Spleen (tissue), 11 donors: ENCODE data around the gene LETMD1. TPM values are rescaled to one million over a fixed set of nuclear protein-coding genes. Genes with fewer than 3 reads are reported as not detected.

Experiments
- DNase-seq: peaks from one replicate; pipeline ENCODE4 v3.0.0-alpha.2; 2020
- H3K27ac ChIP-seq, 8 donors: fragments of 200-600 bp; sonication (generic) in 7 of 8; 1 replicate in 4 of 8; 2 replicates in 4 of 8; pipeline versions ENCODE4 v1.5.0 to v1.8.0; 2016 to 2021; ENCODE audit warnings: inconsistent platforms in 4 of 8, mild to moderate bottlenecking in 4 of 8, moderate library complexity in 1 of 8
- H3K27me3 ChIP-seq, 7 donors: fragments of 200-600 bp; sonication (generic) in 6 of 7; replicated peaks in 1 of 7; 1 replicate in 4 of 7; 2 replicates in 3 of 7; pipeline versions ENCODE4 v1.5.0 to v1.8.0; 2016 to 2021; ENCODE audit warnings: inconsistent platforms in 3 of 7, mild to moderate bottlenecking in 1 of 7
- H3K36me3 ChIP-seq, 6 donors: fragments of 200-600 bp; sonication (generic) in 5 of 6; 1 replicate in 4 of 6; 2 replicates in 2 of 6; pipeline versions ENCODE4 v1.5.0 to v1.8.0; 2016 to 2021; ENCODE audit warnings: inconsistent platforms in 2 of 6
- H3K4me1 ChIP-seq, 6 donors: fragments of 200-600 bp; sonication (generic) in 5 of 6; 1 replicate in 3 of 6; 2 replicates in 3 of 6; pipeline versions ENCODE4 v1.5.0 to v1.8.0; 2016 to 2021; ENCODE audit warnings: inconsistent platforms in 3 of 6
- H3K4me3 ChIP-seq, 8 donors: fragments of 200-600 bp; sonication (generic) in 7 of 8; 1 replicate in 4 of 8; 2 replicates in 4 of 8; pipeline versions ENCODE4 v1.5.0 to v1.8.0; 2016 to 2021; ENCODE audit warnings: inconsistent platforms in 4 of 8, mild to moderate bottlenecking in 4 of 8, moderate library complexity in 2 of 8
- H3K9me3 ChIP-seq, 8 donors: fragments of 200-600 bp; sonication (generic) in 7 of 8; 1 replicate in 4 of 8; 2 replicates in 4 of 8; pipeline versions ENCODE4 v1.5.0 to v1.8.0; 2016 to 2021; ENCODE audit warnings: inconsistent platforms in 4 of 8
- POLR2A ChIP-seq, 3 donors: fragments of 450-650 bp; IDR thresholded peaks; one replicate each; pipeline ENCODE4 v1.5.1; 2017; ENCODE audit warnings: antibody characterized with exemption in 3 of 3, mild to moderate bottlenecking in 1 of 3
- POLR2AphosphoS5 ChIP-seq, 3 donors: sonication (generic); formaldehyde crosslinking; IDR thresholded peaks; one replicate each; pipeline ENCODE4 v1.5.1; 2017; ENCODE audit warnings: antibody characterized with exemption in 3 of 3
- WGBS, 5 donors: extraction: QIAGEN DNeasy Blood & Tissue Kit in 3 of 5; methylation state at CpG; one replicate each; pipeline versions ENCODE4 v1.1.5 to v1.1.7; 2013 to 2018; 5-methylcytosine and 5-hydroxymethylcytosine counted together
- intact Hi-C: fragments of 100-400 bp; cut with DNase I; formaldehyde crosslinking; loops from one replicate; pipeline ENCODE4 v1.15.0; 2023; ENCODE audit warnings: low total_unique reads
- polyA plus RNA-seq, 3 donors: library from polyadenylated mRNA; stranded (reverse); fragments of 200-250 nt; gene quantifications; one replicate each; pipeline ENCODE4 v1.2.1, GENCODE V29; 2013
- total RNA-seq, 7 donors: library from RNA; depleted of rRNA in 3 of 7; stranded (reverse); fragments of >200 nt in 3 of 7; fragmentation: NEBNext Ultra II Directional in 4 of 7; extraction: Animal tissue kit (Norgen Biotek cat#: 25700) in 4 of 7; gene quantifications; one replicate each; pipeline versions ENCODE4 v1.1.0 to v1.2.1, GENCODE V29; 2016 to 2021
- TF ChIP-seq, protein P1 (sequence below), 11 experiments: fragments of 200-600 bp in 7 of 11; fragments of 450-650 bp in 4 of 11; sonication (generic) in 4 of 11; IDR thresholded peaks in 8 of 11; conservative IDR thresholded peaks in 3 of 11; 1 replicate in 7 of 11; 2 replicates in 4 of 11; pipeline versions ENCODE4 v1.4.0 to v1.8.0; 2016 to 2021; ENCODE audit warnings: antibody characterized with exemption in 11 of 11, inconsistent platforms in 4 of 11, mild to moderate bottlenecking in 1 of 11
- donor health status: healthy with polysubstance abuse.
- donor health status: DM: no; HTN: no; CAD: no; lungs with moderate emphysema.
- donor health status: DM: no; HTN: no; CAD: no.
- donor health status: Bipolar disorder and iron deficiency.
- donor health status: healthy.
- donor health status: DM: no; HTN: no; CAD: no.
- donor health status: DM: yes; HTN: yes; CAD: no.

Gene LETMD1
- total and polyA plus RNA-seq, 10 donors: 51.4 to 85.2 (median 60.0) TPM

DNA sequence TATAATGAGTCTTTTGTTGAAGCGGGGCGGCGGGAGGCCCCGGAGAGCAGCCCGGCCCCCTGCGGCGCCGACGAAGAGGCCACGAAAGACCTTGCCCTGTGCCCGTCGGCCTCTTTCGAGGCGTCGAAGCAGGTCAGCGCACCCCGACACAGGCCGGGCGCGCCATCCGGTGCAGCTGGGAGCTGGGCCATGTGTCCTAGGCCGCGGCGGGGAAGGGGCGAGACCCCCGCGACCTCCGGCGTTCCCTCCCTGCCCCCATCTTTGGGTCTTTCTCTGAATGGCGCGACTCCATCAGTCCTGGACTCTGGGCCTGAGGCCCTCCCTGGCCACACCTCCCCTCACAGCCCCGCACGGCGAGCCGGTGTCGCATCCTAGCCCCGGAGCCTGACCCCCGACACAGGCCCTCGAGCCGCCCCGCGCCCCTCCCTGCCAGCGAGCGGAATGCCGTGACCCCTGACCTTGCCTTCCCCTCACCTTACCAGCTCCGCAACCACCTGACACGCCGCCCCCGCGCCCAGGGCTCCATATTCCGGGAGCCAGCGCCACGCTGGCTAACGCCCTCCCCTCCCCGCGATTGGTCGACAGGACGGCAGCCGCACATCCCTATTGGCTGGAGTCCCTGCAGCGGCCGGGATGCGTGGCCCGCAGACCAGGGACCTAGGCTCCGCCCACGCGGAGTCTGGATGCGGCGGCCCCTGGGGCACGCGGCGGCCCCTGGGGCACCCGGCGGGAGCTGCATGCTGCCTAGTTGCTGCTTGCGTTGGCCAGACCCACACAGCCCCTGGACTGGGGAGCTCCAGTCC lies 22.1 kb upstream of the LETMD1 start, which contains the start of gene SLC11A2:
Gene SLC11A2, minus strand, starts transcription at position 549 of the 803 bp plus-strand sequence. CDS start 15,656 bp downstream, outside the sequence.
- no peaks in the 10 kb centered on the region for H3K36me3 ChIP-seq
- peaks cover 0 to 6% (median 0%) of the 10 kb centered on the region in 7 donors for H3K27me3 ChIP-seq
- no peak for TF ChIP-seq POLR2A (IDR thresholded peaks at IDR 0.05)
- TF ChIP-seq POLR2AphosphoS5 (IDR thresholded peaks at IDR 0.05): peak; percentile 85 to 90 (median 88)
- TF ChIP-seq, protein P1, sequence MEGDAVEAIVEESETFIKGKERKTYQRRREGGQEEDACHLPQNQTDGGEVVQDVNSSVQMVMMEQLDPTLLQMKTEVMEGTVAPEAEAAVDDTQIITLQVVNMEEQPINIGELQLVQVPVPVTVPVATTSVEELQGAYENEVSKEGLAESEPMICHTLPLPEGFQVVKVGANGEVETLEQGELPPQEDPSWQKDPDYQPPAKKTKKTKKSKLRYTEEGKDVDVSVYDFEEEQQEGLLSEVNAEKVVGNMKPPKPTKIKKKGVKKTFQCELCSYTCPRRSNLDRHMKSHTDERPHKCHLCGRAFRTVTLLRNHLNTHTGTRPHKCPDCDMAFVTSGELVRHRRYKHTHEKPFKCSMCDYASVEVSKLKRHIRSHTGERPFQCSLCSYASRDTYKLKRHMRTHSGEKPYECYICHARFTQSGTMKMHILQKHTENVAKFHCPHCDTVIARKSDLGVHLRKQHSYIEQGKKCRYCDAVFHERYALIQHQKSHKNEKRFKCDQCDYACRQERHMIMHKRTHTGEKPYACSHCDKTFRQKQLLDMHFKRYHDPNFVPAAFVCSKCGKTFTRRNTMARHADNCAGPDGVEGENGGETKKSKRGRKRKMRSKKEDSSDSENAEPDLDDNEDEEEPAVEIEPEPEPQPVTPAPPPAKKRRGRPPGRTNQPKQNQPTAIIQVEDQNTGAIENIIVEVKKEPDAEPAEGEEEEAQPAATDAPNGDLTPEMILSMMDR (IDR thresholded peaks at IDR 0.05 in 8 of 11, conservative IDR thresholded peaks at IDR 0.05 in 3 of 11): peak in 4 of 11 experiments; percentile 8 to 38 (median 22)
- H3K9me3 ChIP-seq: no peaks in the 10 kb centered on the region
- H3K27ac ChIP-seq: peak within 1 kb of the TSS; percentile 76 to 92 (median 86)
- WGBS, 5 donors: 0 to 1% (median 1%) methylated on average over 27 to 74 of the region's 74 CpGs
- peak within 1 kb of the TSS; percentile 77 to 96 (median 92) for H3K4me3 ChIP-seq
- intact Hi-C loops: no loop called here
- peaks cover 26 to 65% (median 44%) of the 10 kb centered on the region in 6 donors for H3K4me1 ChIP-seq
- DNase-seq: peak; percentile 98

- Histone ChIP-seq H3K27ac (no peak overlapping the region), H3K4me1 (peaks cover 21 to 52% (median 32%) of the 10 kb centered on the region in 6 donors), H3K36me3 (no peaks in the 10 kb centered on the region), H3K9me3 (no peaks in the 10 kb centered on the region), H3K4me3 (no peak overlapping the region), H3K27me3 (peaks cover 0 to 6% (median 0%) of the 10 kb centered on the region in 7 donors)
- 91 to 97% (median 94%) methylated on average over 15 of the region's 15 CpGs for WGBS, 5 donors
- DNase-seq: no peak
- TF ChIP-seq POLR2AphosphoS5 (IDR thresholded peaks at IDR 0.05) (no peak), POLR2A (IDR thresholded peaks at IDR 0.05) (no peak)
- TF ChIP-seq, protein P1 (IDR thresholded peaks at IDR 0.05 in 8 of 11, conservative IDR thresholded peaks at IDR 0.05 in 3 of 11): no peak
- intact Hi-C loops: no loop called here
These were observed 20.7 kb upstream of the LETMD1 start for GRCh38 chr12:51027342-51027835.

DNA sequence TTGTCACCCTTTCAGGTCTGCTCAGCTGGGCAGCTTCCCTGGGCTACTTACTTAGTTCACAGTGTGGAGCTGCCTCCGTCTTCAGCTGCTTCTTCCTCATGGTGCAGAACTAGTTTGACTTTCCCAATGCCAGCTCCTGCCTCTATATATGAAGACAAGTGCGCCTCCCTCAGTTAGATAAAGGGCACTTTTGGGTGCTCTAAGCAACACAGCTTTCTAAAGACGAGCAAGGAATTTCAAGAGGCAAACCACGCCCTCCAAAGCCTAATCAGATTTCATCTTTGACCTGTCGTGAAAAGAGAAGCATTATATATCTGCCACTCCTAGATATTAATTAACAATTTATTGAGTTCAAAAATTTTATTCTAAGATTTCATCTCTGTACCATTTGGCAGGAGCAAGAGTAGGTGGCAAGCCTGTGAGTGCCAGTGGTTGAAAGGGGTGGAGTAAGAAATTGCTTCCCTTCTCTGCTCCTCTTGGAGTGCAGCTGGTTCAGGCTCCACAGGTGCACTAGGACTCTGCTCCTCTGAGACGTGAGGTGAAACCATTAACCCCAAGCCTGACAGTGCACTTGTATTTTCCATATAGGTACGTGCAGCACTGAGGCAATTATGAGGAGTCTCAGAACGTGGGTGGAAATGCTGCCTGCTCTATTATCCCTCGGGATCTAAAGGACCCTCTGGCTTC lies 19.9 kb upstream of the LETMD1 start:
- Histone ChIP-seq H3K27ac (no peak overlapping the region), H3K4me3 (no peak overlapping the region), H3K27me3 (peaks cover 0 to 6% (median 0%) of the 10 kb centered on the region in 7 donors), H3K9me3 (no peaks in the 10 kb centered on the region), H3K36me3 (no peaks in the 10 kb centered on the region), H3K4me1 (peaks cover 21 to 43% (median 30%) of the 10 kb centered on the region in 6 donors)
- 24 to 39% (median 33%) methylated on average over 9 of the region's 9 CpGs for WGBS, 5 donors
- no peak for DNase-seq
- intact Hi-C loops: no loop called here
- no peak for TF ChIP-seq POLR2AphosphoS5 (IDR thresholded peaks at IDR 0.05)
- TF ChIP-seq, protein P1 (IDR thresholded peaks at IDR 0.05 in 8 of 11, conservative IDR thresholded peaks at IDR 0.05 in 3 of 11): peak in 4 of 11 experiments; percentile 13 to 41 (median 30)
